Activated naive CD8-positive, alpha-beta T cell (primary cell): ENCODE data around the gene STAT4.

Experiments used
- H3K27ac Mint-ChIP-seq: one replicate; pipeline ENCODE4 v1.8.0; 2021; ENCODE audit warnings: mixed read lengths
- H3K27me3 Mint-ChIP-seq: one replicate; pipeline ENCODE4 v1.8.0; 2021; ENCODE audit warnings: mixed read lengths
- H3K36me3 Mint-ChIP-seq: one replicate; pipeline ENCODE4 v1.8.0; 2021; ENCODE audit warnings: mixed read lengths
- H3K4me1 Mint-ChIP-seq: one replicate; pipeline ENCODE4 v1.8.0; 2021; ENCODE audit warnings: low read depth, mixed read lengths
- H3K4me3 Mint-ChIP-seq: one replicate; pipeline ENCODE4 v1.8.0; 2021; ENCODE audit warnings: mild to moderate bottlenecking, mixed read lengths
- H3K9me3 Mint-ChIP-seq: one replicate; pipeline ENCODE4 v1.8.0; 2021; ENCODE audit warnings: low read depth, mixed read lengths

STAT4 gene

DNA sequence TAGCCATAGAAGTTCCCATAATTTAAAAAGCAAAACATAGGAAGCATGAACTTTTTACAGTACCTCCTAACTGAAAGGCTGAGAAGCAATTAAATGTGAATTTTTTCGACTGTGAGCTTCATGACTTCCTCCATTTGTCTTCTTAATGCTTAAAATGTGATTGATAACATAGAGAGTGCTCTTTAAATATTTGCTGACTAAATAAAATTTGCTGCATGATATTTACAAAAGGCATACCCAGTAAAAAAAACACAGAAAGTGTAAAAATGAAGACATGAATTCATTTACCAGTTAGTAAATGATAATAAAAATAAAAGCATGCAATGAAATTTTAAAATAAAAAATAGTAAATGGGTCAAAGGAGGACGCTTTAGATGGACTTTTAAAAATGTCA is 21.9 kb downstream of the STAT4 start:
- H3K27ac Mint-ChIP-seq: peak overlapping the region; percentile 92
- H3K27me3 Mint-ChIP-seq: no peaks in the 10 kb centered on the region
- no peak overlapping the region for H3K4me3 Mint-ChIP-seq
- H3K4me1 Mint-ChIP-seq: peaks cover 76% of the 10 kb centered on the region
- H3K36me3 Mint-ChIP-seq: peaks cover 43% of the 10 kb centered on the region
- no peaks in the 10 kb centered on the region for H3K9me3 Mint-ChIP-seq

DNA sequence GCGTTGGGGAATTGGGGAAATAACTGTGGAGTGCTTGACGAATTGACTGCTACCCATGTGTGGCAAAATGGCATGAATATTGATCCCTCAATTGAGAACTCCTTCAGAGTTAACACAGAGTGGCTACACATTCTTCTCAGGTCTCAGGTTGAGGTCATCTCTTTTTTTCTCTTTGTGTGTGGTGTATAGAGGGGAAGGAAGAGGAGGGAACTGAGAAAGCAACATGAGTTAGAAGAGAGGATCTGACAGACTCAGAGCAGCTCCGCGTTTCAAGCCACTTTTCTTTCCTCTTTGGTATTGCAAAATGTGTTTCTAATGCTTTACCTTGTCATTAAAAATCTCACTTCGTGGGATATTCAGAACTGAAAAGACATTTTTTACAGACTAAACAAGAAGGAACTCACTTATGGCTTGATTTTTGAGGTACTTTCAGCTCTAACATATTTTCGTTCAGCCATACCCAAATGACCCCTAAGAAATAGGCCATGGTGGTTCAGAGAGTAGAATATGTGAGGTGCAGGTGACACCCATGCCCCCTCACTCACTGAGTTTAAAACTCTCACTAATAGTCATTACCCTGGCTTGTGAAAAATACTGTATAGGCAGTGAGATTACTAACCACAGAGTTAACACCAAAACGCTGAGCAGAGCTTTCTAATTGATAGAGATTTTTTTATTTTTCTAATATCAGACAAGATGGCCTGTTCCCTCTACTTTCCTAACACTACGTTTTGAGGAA is 22.5 kb downstream of the STAT4 start:
- peak overlapping the region; percentile 56 for H3K4me3 Mint-ChIP-seq
- H3K36me3 Mint-ChIP-seq: peaks cover 48% of the 10 kb centered on the region
- H3K27ac Mint-ChIP-seq: peak overlapping the region; percentile 92
- peaks cover 77% of the 10 kb centered on the region for H3K4me1 Mint-ChIP-seq
- no peaks in the 10 kb centered on the region for H3K27me3 Mint-ChIP-seq
- H3K9me3 Mint-ChIP-seq: no peaks in the 10 kb centered on the region

- H3K36me3 Mint-ChIP-seq: peaks cover 52% of the 10 kb centered on the region
- H3K27me3 Mint-ChIP-seq: no peaks in the 10 kb centered on the region
- H3K4me1 Mint-ChIP-seq: peaks cover 83% of the 10 kb centered on the region
- H3K9me3 Mint-ChIP-seq: no peaks in the 10 kb centered on the region
- peak overlapping the region; percentile 56 for H3K4me3 Mint-ChIP-seq
- peak overlapping the region; percentile 92 for H3K27ac Mint-ChIP-seq
Measured at GRCh38 chr2:191127235-191127634, 23.6 kb downstream of the STAT4 start.

DNA sequence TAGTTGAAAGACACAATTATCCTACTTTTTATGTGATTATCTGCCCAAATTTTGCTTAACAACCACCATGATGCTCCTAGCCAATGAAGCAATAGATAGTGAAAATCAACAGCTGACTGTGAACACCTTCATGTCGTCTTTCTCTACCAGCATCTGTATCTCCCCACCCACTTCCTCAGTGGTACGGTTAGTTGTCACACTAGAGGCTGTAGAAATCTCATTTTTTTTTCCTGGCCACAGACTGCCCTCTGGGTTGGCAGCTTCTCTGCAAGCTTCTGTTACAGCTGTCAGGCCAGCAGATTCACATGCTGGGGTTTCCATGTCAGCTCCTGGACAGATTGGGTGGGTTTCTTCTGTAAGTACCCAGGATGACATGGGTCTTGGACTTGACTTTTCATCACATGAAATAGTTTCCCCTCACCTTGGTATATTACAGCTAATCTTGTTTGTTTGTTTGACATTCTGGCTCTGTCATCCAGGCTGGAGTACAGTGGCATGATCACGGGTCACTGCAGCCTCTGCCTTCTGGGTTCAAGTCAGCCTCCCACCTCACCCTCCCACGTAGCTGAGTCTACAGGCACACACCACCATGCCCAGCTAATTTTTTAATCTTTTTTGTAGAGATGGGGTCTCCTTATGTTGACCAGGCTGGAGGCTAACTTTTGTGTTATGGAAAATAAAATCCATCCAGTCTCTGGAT is 24.3 kb downstream of the STAT4 start:
- peak overlapping the region; percentile 92 for H3K27ac Mint-ChIP-seq
- peaks cover 80% of the 10 kb centered on the region for H3K4me1 Mint-ChIP-seq
- H3K27me3 Mint-ChIP-seq: no peaks in the 10 kb centered on the region

GRCh38 chr2:191125646-191126045 is 25.1 kb downstream of the STAT4 start:
- peaks cover 74% of the 10 kb centered on the region for H3K4me1 Mint-ChIP-seq
- H3K36me3 Mint-ChIP-seq: peaks cover 50% of the 10 kb centered on the region

More for the DNA sequence above, 24.3 kb downstream of the STAT4 start:
- Mint-ChIP-seq H3K9me3 (no peaks in the 10 kb centered on the region), H3K36me3 (peaks cover 51% of the 10 kb centered on the region), H3K4me3 (peak overlapping the region; percentile 18)

GRCh38 chr2:191122638-191123294 is 28.0 kb downstream of the STAT4 start:
- Mint-ChIP-seq H3K4me3 (peak overlapping the region; percentile 45), H3K4me1 (peaks cover 70% of the 10 kb centered on the region), H3K27me3 (no peaks in the 10 kb centered on the region), H3K36me3 (peaks cover 54% of the 10 kb centered on the region), H3K27ac (peak overlapping the region; percentile 51), H3K9me3 (no peaks in the 10 kb centered on the region)

More at GRCh38 chr2:191125646-191126045, 25.1 kb downstream of the STAT4 start:
- H3K4me3 Mint-ChIP-seq: no peak overlapping the region
- no peaks in the 10 kb centered on the region for H3K9me3 Mint-ChIP-seq
- H3K27ac Mint-ChIP-seq: no peak overlapping the region
- no peaks in the 10 kb centered on the region for H3K27me3 Mint-ChIP-seq

DNA sequence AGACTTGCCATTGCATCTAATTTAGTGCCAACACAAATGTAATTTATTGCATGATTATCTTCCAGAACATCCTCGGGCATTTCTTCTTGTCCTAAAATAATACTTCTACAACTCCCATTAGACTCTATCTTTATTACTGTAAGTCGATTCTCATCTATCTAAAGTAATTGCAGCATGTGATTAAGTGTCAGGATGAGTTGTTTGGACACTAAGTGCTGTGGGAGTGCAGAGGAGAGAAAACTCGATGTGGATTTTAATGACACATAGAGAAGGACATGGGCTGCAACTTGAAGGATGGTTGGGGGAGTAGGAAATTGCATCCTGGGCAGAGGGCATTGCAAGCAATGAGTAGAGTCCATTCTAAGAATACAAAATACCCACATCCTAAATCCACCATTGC is 33.5 kb downstream of the STAT4 start:
- Mint-ChIP-seq H3K4me1 (peaks cover 76% of the 10 kb centered on the region), H3K9me3 (no peaks in the 10 kb centered on the region), H3K4me3 (no peak overlapping the region), H3K36me3 (peaks cover 50% of the 10 kb centered on the region), H3K27me3 (no peaks in the 10 kb centered on the region), H3K27ac (peak overlapping the region; percentile 99)

DNA sequence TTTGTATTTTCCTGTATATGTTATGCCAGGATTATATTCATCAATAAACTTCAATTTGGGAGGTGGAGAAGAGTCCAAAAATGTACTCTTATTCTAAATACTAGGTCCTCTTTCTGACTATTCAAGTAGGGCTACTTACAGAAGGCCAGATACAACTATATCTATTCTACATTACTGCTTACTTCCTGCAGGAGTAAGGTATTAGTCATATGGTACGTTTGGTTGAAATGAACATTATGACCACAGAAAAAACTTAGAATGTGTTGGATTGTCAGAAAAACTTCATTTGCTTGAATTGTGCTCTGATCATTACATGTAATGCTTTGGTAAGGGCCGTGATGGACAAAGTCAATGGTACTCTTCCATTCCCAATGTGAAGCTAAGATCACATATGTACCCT is 35.0 kb downstream of the STAT4 start:
- Mint-ChIP-seq H3K4me3 (peak overlapping the region; percentile 81), H3K27me3 (no peaks in the 10 kb centered on the region), H3K4me1 (peaks cover 81% of the 10 kb centered on the region), H3K36me3 (peaks cover 50% of the 10 kb centered on the region), H3K27ac (peak overlapping the region; percentile 99), H3K9me3 (no peaks in the 10 kb centered on the region)

DNA sequence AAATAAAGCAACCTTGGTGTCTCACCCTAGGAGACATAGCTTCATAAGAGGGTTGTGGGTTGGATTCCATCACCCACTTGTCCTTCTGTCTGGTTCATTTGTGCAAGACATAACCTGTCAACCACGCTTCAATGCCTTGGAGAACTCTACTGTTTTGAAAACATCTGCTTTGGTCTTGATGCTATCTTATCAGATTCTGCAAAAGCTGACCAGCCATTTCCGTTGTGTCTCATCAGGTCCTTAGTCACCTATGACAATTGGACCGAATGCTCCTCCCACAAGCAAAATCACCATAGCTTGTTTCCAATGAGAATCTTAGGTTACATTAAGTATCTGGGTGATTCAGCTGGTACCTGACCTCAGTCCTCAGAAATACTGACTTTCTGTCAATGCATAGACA is 35.4 kb downstream of the STAT4 start:
- Mint-ChIP-seq H3K4me1 (peaks cover 79% of the 10 kb centered on the region), H3K27ac (peak overlapping the region; percentile 99), H3K36me3 (peaks cover 51% of the 10 kb centered on the region)

GRCh38 chr2:191114403-191114886 is 36.3 kb downstream of the STAT4 start:
- Mint-ChIP-seq H3K9me3 (no peaks in the 10 kb centered on the region), H3K4me1 (peaks cover 81% of the 10 kb centered on the region), H3K4me3 (peak overlapping the region; percentile 81), H3K27me3 (no peaks in the 10 kb centered on the region), H3K36me3 (peaks cover 56% of the 10 kb centered on the region), H3K27ac (peak overlapping the region; percentile 99)

More for the DNA sequence above, 35.4 kb downstream of the STAT4 start:
- no peaks in the 10 kb centered on the region for H3K27me3 Mint-ChIP-seq
- H3K4me3 Mint-ChIP-seq: peak overlapping the region; percentile 81
- H3K9me3 Mint-ChIP-seq: no peaks in the 10 kb centered on the region

DNA sequence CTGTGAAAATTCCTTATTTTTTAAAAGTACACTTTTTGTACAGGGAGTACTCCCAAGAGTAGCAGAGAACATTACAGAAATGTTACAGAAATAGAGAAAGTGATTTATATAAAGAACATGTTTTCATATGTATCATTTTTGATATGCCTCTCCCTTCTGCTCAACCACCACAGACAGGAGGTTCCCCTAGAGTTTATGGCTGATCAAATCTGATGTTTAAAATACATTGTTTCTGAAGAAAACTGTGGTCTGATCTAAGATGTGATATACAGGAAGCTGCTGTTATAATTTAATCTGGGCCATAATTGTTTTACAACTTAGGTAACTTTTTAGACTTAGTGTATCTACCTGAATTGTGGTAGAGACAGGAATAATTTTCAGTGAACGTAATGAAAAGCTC is 37.0 kb downstream of the STAT4 start:
- Mint-ChIP-seq H3K36me3 (peaks cover 53% of the 10 kb centered on the region), H3K27ac (peak overlapping the region; percentile 99), H3K4me1 (peaks cover 84% of the 10 kb centered on the region)

DNA sequence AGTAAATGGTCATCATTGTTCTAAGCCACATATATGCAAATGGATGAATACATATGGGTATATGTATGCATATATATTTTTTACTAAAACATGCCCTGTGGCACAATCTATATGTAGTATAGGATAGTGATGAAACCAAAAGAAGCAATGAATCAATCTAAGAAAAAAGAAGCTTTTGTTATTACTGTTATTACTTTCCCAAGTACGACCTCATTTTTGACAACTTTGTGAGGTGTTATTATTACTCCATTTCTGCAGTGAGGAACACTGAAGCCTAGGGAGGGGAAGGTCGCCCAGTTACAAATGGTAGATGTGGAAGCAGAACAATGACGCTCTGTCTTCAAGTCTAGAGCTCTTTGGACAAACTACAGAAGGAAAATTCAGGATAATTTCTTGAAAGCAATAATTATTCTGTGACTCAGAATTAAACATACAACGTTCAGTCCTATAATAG is 38.3 kb downstream of the STAT4 start:
- Mint-ChIP-seq H3K36me3 (peaks cover 48% of the 10 kb centered on the region), H3K27ac (peak overlapping the region; percentile 99), H3K4me3 (peak overlapping the region; percentile 81)

More for the DNA sequence above, 37.0 kb downstream of the STAT4 start:
- Mint-ChIP-seq H3K4me3 (peak overlapping the region; percentile 81), H3K27me3 (no peaks in the 10 kb centered on the region), H3K9me3 (no peaks in the 10 kb centered on the region)

DNA sequence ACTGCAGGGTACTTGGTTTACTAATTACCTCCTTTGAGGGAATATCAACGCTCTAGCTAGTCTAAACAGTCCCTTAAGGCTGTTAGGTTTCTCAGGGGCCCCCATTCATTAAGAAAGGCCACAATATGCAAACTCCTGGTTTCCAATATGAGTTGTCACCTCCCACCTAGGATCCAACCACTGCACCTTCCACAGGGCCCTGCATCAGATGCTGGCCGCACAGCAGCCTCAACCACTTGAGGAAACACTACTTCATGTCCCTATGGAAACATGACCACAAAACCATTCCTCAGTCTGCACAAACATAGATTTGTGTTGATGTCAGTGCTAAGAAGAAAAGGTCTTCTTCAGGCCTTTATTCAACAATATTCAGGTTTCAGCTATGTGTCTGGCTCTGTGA is 40.9 kb downstream of the STAT4 start:
- Mint-ChIP-seq H3K4me1 (peaks cover 85% of the 10 kb centered on the region), H3K27ac (peak overlapping the region; percentile 96), H3K4me3 (peak overlapping the region; percentile 74), H3K27me3 (no peaks in the 10 kb centered on the region), H3K36me3 (peaks cover 47% of the 10 kb centered on the region), H3K9me3 (no peaks in the 10 kb centered on the region)

More for the DNA sequence above, 38.3 kb downstream of the STAT4 start:
- Mint-ChIP-seq H3K9me3 (no peaks in the 10 kb centered on the region), H3K27me3 (no peaks in the 10 kb centered on the region), H3K4me1 (peaks cover 90% of the 10 kb centered on the region)

GRCh38 chr2:191108331-191108730 is 42.5 kb downstream of the STAT4 start:
- no peaks in the 10 kb centered on the region for H3K27me3 Mint-ChIP-seq
- peak overlapping the region; percentile 24 for H3K4me3 Mint-ChIP-seq
- H3K27ac Mint-ChIP-seq: peak overlapping the region; percentile 96
- no peaks in the 10 kb centered on the region for H3K9me3 Mint-ChIP-seq
- peaks cover 83% of the 10 kb centered on the region for H3K4me1 Mint-ChIP-seq
- peaks cover 43% of the 10 kb centered on the region for H3K36me3 Mint-ChIP-seq

GRCh38 chr2:191105082-191105481 is 45.7 kb downstream of the STAT4 start:
- Mint-ChIP-seq H3K27ac (peak overlapping the region; percentile 97), H3K4me1 (peaks cover 87% of the 10 kb centered on the region), H3K27me3 (no peaks in the 10 kb centered on the region), H3K9me3 (peaks cover 5% of the 10 kb centered on the region), H3K36me3 (peaks cover 38% of the 10 kb centered on the region), H3K4me3 (peak overlapping the region; percentile 66)
